Neural progenitor cell (in vitro differentiated cells): Measurements from ENCODE around the gene GTPBP1. TPM values are rescaled to one million over a fixed set of nuclear protein-coding genes. Genes with fewer than 3 reads are reported as not detected.

Source experiments
- DNase-seq: peaks from one replicate; pipeline ENCODE4 v3.0.0-alpha.2; 2016; ENCODE audit warnings: low spot score
- H2AFZ ChIP-seq: fragments of 200-600 bp; sonication (generic); replicated peaks from 2 replicates; pipeline ENCODE4 v1.6.1; 2016; ENCODE audit warnings: antibody characterized with exemption
- H3F3A ChIP-seq: fragments of 200-600 bp; sonication (generic); 2 replicates; pipeline ENCODE4 v1.6.1; 2016; ENCODE audit warnings: antibody characterized with exemption, low read depth
- H3K27ac ChIP-seq: fragments of 200-600 bp; sonication (generic); 2 replicates; pipeline ENCODE4 v1.5.1; 2016; ENCODE audit warnings: mild to moderate bottlenecking
- H3K27me3 ChIP-seq: fragments of 200-600 bp; sonication (generic); 2 replicates; pipeline ENCODE4 v1.6.1; 2016; ENCODE audit warnings: mild to moderate bottlenecking, moderate library complexity
- H3K36me3 ChIP-seq: fragments of 200-600 bp; sonication (generic); 2 replicates; pipeline ENCODE4 v1.5.1; 2016
- H3K4me1 ChIP-seq: fragments of 200-600 bp; sonication (generic); 2 replicates; pipeline ENCODE4 v1.6.1; 2016; ENCODE audit warnings: mixed run types
- H3K4me2 ChIP-seq: fragments of 200-600 bp; sonication (generic); 2 replicates; pipeline ENCODE4 v1.6.1; 2016
- H3K4me3 ChIP-seq: fragments of 200-600 bp; sonication (generic); 2 replicates; pipeline ENCODE4 v1.5.1; 2016
- H3K79me2 ChIP-seq: fragments of 200-600 bp; sonication (generic); 2 replicates; pipeline ENCODE4 v1.6.1; 2016; ENCODE audit warnings: low read depth
- H3K9ac ChIP-seq: fragments of 200-600 bp; sonication (generic); 2 replicates; pipeline ENCODE4 v1.6.1; 2016
- H3K9me3 ChIP-seq: fragments of 200-600 bp; sonication (generic); 2 replicates; pipeline ENCODE4 v1.5.1; 2016; ENCODE audit warnings: low read depth
- H4K20me1 ChIP-seq: fragments of 200-600 bp; sonication (generic); 2 replicates; pipeline ENCODE4 v1.6.1; 2016; ENCODE audit warnings: low read depth
- H3K27ac Mint-ChIP-seq: 3 replicates; pipeline ENCODE4 v1.8.0; 2021; ENCODE audit warnings: mixed read lengths
- H3K27me3 Mint-ChIP-seq: 2 replicates; pipeline ENCODE4 v1.8.0; 2022; ENCODE audit warnings: low read depth, mild to moderate bottlenecking, inconsistent platforms, moderate library complexity, mixed read lengths; ENCODE audit not compliant: insufficient read depth
- H3K36me3 Mint-ChIP-seq: 3 replicates; pipeline ENCODE4 v1.8.0; 2021; ENCODE audit warnings: mixed read lengths
- H3K4me1 Mint-ChIP-seq: 3 replicates; pipeline ENCODE4 v1.8.0; 2021; ENCODE audit warnings: mixed read lengths
- H3K4me3 Mint-ChIP-seq: 3 replicates; pipeline ENCODE4 v1.8.0; 2021; ENCODE audit warnings: mild to moderate bottlenecking, moderate library complexity, mixed read lengths
- H3K9me3 Mint-ChIP-seq: 3 replicates; pipeline ENCODE4 v1.8.0; 2020; ENCODE audit warnings: mixed read lengths
- EZH2 ChIP-seq: fragments of 200-600 bp; sonication (generic); IDR thresholded peaks from 2 replicates; pipeline ENCODE4 v1.6.1; 2017; ENCODE audit warnings: antibody characterized with exemption, mild to moderate bottlenecking, moderate library complexity
- EZH2phosphoT487 ChIP-seq: fragments of 200-600 bp; sonication (generic); IDR thresholded peaks from 2 replicates; pipeline ENCODE4 v1.6.1; 2017; ENCODE audit warnings: antibody characterized with exemption
- total RNA-seq: library from RNA; depleted of rRNA; stranded (reverse); fragments of >200 nt; gene quantifications from 2 replicates; pipeline ENCODE4 v1.2.3, GENCODE V29; 2015; ENCODE audit warnings: low replicate concordance
- TF ChIP-seq, protein P1 (sequence below): fragments of 200-600 bp; sonication (generic); IDR thresholded peaks from 2 replicates; pipeline ENCODE4 v1.5.1; 2017; ENCODE audit warnings: antibody characterized with exemption, mild to moderate bottlenecking

GTPBP1 gene
- total RNA-seq, 1 donor from 2014 or later = 40.8 TPM

- peaks cover 10% of the 10 kb centered on the region for H3K36me3 Mint-ChIP-seq
- H3K9me3 Mint-ChIP-seq = no peaks in the 10 kb centered on the region
- no peak overlapping the region for H3K27ac Mint-ChIP-seq
- Histone ChIP-seq H3K27me3 (no peaks in the 10 kb centered on the region), H3K9ac (no peak overlapping the region), H3K79me2 (peaks cover 85% of the 10 kb centered on the region), H3K4me1 (peaks cover 45% of the 10 kb centered on the region), H3F3A (peaks cover 35% of the 10 kb centered on the region), H3K4me2 (no peak overlapping the region), H3K9me3 (no peaks in the 10 kb centered on the region), H2AFZ (no peak overlapping the region), H4K20me1 (peaks cover 84% of the 10 kb centered on the region), H3K27ac (no peak overlapping the region), H3K36me3 (no peaks in the 10 kb centered on the region), H3K4me3 (no peak overlapping the region)
- DNase-seq = no peak
- H3K27me3 Mint-ChIP-seq = peaks cover 19% of the 10 kb centered on the region
- H3K4me1 Mint-ChIP-seq = peaks cover 53% of the 10 kb centered on the region
- TF ChIP-seq, protein P1, sequence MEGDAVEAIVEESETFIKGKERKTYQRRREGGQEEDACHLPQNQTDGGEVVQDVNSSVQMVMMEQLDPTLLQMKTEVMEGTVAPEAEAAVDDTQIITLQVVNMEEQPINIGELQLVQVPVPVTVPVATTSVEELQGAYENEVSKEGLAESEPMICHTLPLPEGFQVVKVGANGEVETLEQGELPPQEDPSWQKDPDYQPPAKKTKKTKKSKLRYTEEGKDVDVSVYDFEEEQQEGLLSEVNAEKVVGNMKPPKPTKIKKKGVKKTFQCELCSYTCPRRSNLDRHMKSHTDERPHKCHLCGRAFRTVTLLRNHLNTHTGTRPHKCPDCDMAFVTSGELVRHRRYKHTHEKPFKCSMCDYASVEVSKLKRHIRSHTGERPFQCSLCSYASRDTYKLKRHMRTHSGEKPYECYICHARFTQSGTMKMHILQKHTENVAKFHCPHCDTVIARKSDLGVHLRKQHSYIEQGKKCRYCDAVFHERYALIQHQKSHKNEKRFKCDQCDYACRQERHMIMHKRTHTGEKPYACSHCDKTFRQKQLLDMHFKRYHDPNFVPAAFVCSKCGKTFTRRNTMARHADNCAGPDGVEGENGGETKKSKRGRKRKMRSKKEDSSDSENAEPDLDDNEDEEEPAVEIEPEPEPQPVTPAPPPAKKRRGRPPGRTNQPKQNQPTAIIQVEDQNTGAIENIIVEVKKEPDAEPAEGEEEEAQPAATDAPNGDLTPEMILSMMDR = no peak
- TF ChIP-seq EZH2phosphoT487 (no peak), EZH2 (no peak)
- H3K4me3 Mint-ChIP-seq = no peak overlapping the region
Measured at GRCh38 chr22:38709306-38709705, 3.6 kb downstream of the GTPBP1 start.

GRCh38 chr22:38710351-38710750 is 4.6 kb downstream of the GTPBP1 start:
- no peaks in the 10 kb centered on the region for H3K27me3 ChIP-seq
- peaks cover 26% of the 10 kb centered on the region for H3F3A ChIP-seq
- H3K4me2 ChIP-seq = no peak overlapping the region
- no peak overlapping the region for H3K4me3 ChIP-seq
- peaks cover 94% of the 10 kb centered on the region for H4K20me1 ChIP-seq
- H3K9me3 ChIP-seq = no peaks in the 10 kb centered on the region
- H3K9ac ChIP-seq = no peak overlapping the region
- Mint-ChIP-seq H3K27me3 (peaks cover 11% of the 10 kb centered on the region), H3K4me1 (peaks cover 45% of the 10 kb centered on the region), H3K9me3 (no peaks in the 10 kb centered on the region), H3K4me3 (no peak overlapping the region), H3K36me3 (peaks cover 10% of the 10 kb centered on the region), H3K27ac (no peak overlapping the region)
- peaks cover 95% of the 10 kb centered on the region for H3K79me2 ChIP-seq
- H2AFZ ChIP-seq = no peak overlapping the region
- H3K36me3 ChIP-seq = no peaks in the 10 kb centered on the region
- DNase-seq = no peak
- peaks cover 39% of the 10 kb centered on the region for H3K4me1 ChIP-seq
- H3K27ac ChIP-seq = no peak overlapping the region
- TF ChIP-seq EZH2phosphoT487 (no peak), EZH2 (no peak)
- TF ChIP-seq, protein P1 = no peak

DNA sequence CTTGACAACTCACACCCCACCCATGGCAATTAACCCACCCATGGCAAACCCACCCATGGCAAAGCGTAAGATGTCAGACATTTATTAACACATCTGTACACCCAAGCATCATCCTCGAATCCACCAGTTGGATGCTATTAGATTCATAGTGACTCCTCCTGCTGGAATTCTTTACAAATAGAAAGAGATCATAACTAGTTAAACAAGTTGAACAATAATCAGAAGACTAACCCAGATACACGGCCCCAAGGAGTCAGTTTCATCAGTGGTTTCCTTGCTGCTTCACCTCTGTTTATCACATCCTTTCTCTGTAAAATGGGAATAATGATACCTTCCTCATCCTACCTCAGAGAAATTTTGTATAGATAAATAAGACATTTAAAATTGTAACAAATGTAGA is 5.1 kb downstream of the GTPBP1 start:
- no peak overlapping the region for H3K4me3 Mint-ChIP-seq
- no peak overlapping the region for H3K4me3 ChIP-seq
- H3K4me1 ChIP-seq = peaks cover 39% of the 10 kb centered on the region
- no peak overlapping the region for H3K27ac Mint-ChIP-seq
- no peaks in the 10 kb centered on the region for H3K27me3 ChIP-seq
- no peak for DNase-seq
- TF ChIP-seq EZH2phosphoT487 (no peak), EZH2 (no peak)
- TF ChIP-seq, protein P1 = no peak
- peaks cover 43% of the 10 kb centered on the region for H3K4me1 Mint-ChIP-seq
- H3K9me3 Mint-ChIP-seq = no peaks in the 10 kb centered on the region
- H4K20me1 ChIP-seq = peaks cover 99% of the 10 kb centered on the region
- peaks cover 26% of the 10 kb centered on the region for H3F3A ChIP-seq
- H3K79me2 ChIP-seq = peaks cover 100% of the 10 kb centered on the region
- H3K9me3 ChIP-seq = no peaks in the 10 kb centered on the region
- H2AFZ ChIP-seq = no peak overlapping the region
- no peak overlapping the region for H3K27ac ChIP-seq
- peaks cover 11% of the 10 kb centered on the region for H3K27me3 Mint-ChIP-seq
- peaks cover 10% of the 10 kb centered on the region for H3K36me3 Mint-ChIP-seq
- no peaks in the 10 kb centered on the region for H3K36me3 ChIP-seq
- no peak overlapping the region for H3K9ac ChIP-seq
- no peak overlapping the region for H3K4me2 ChIP-seq
